NCI-H526 (cell line): ENCODE results near the gene PAK5.
"Not testable (repeated sequence)": the region's sequence is repeated elsewhere in the genome, so short reads cannot be mapped to it uniquely, and the experiment has no call there.

Experiments
- DNase-seq, 2 experiments: peaks; one replicate each; lab custom pipeline; 2025; lab: John Stamatoyannopoulos, UW

Gene PAK5

GRCh38 chr20:9685011-9685410 is 153.9 kb downstream of the PAK5 start:
- DNase-seq = no peak

DNA sequence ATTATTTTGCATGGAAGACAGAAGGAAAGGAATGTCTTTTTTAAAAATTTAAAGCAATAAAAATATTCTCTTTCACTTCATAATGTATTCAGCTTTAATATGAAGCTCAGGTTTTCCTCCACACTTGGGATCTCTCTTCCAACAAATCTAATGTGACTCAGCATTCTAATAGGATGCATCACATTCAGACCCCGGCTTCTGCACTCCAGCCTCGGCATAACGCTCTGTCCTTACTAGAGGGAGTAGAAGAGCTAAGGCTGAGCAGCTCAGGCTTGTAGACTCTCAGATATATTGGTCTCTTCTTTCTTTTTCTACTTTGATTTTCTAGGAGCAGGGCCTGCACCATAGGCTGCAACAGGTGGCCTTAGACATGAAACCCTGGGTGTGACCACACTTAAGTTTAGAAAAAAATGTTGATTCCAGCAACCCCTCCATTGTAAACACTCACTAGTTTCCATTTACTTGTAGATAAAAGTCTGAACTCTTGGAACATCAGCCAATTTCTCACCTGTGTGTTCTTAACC is 161.7 kb downstream of the PAK5 start:
- no peak for DNase-seq

DNA sequence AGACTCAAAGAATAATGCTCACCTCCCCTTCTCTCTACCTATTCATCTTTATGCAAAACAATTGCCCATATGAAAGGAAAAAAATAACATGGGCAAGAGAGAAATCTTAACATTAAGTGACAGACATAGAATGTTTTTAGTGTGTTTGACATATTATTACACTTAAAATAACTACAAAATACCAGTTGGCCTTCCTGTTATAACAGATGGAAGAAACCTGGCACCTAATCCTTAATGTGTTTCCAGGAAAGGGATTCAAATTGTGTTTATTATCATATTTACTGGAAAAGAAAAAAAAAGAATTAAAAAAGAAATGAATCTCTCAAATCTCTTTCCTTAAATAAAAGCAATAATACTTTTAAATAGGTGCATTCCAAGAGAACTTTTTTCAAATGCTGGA is 165.9 kb downstream of the PAK5 start:
- no peak for DNase-seq

DNA sequence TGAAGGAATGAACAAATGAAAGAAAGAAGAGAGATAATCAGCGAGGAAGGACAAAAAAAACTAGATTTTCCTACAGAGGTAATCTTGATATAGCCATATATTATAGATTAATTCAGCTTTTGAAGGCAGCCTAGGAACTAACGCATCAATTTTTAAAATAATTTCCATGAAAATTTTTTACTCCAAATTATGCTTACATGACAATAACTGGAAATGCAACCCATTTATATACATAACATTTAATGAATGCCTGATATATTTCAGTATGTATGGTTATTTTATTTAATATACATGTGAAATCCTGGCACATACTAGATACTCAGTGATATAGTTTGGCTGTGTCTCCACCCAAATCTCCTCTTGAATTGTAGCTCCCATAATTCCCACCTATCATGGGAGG is 166.8 kb downstream of the PAK5 start:
- DNase-seq = no peak

DNA sequence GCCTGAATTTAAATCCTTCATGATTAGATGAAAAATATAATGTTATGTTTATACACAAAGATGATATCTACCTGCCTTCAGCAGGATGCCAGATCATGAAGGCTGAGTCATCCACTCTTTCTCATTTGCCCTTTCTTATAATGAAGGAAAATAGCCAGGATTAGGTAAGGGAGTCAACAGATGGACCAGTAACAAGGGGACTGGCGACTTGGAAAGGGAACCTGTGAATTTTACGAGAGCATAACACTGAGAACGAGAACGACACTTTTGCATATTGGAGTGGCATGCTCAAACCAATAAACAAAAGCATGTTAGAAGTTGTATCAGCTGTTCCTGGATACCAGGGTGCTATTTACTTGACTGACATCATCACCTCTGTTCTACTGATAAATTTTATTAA is 170.5 kb downstream of the PAK5 start:
- DNase-seq = no peak

DNA sequence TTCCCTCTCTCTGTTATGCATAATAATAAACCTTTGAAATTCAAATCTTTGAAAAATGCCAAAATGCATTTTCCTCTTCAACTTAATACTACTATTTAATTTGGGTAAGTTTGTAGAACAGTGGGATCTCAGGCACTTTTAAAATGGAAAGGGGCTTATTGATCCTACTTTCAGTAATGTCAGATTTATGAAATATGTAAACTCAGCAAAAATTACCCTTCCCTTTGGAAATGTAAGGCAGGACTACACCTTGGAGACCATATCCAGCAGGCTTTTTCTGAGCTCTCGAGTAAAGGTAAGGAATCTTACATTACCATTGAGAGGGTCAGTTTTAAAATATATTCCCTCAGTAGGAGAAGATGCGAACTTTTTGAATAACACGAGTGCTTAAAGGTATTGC is 175.5 kb downstream of the PAK5 start:
- no peak for DNase-seq

- no peak for DNase-seq
These were observed 178.5 kb downstream of the PAK5 start for GRCh38 chr20:9660236-9660868.

DNA sequence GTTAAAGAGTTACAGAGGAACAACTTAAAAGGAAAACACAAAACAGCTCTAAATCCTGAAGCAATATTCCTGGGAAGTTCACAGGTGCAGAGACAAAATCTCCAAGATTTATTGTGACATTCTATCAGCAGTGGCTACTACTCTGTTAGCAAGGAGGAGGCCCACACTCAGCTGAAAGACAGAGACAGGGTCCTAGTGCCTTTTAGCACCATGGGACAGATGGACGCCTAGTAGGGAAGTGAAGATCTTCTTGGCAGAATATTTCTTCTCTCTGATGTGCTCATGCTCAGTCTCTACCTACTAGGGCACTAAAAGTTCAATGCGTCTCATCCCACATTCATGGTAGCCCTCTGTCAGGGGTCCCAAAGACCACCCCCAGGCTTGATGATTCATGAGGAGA is 191.1 kb downstream of the PAK5 start:
- DNase-seq = no peak

DNA sequence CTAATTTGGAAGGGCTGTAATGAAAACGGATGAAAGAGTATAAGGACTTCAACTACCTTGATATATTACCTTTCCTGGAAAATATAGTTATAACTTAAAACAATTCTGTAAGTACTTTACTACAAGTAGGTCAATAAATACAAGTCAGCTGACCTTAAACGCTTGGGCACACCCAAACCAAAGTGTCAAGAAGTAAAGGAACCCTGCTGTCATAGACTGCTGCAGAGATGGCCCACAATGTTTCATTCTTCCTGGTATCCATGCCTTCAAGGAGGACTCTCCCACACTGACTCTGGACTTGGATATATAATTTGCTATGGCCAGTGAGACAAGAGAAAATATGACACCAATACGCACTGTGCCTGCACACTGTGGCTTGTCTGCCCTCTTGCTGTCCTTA is 192.5 kb downstream of the PAK5 start:
- DNase-seq = no peak

- peak; percentile 9 to 11 for DNase-seq
These were observed 196.0 kb downstream of the PAK5 start for GRCh38 chr20:9642882-9643281.

- DNase-seq = not testable (repeated sequence)
These were observed 197.3 kb downstream of the PAK5 start for GRCh38 chr20:9641499-9642000.

- DNase-seq = no peak
These were observed 201.0 kb downstream of the PAK5 start for GRCh38 chr20:9637889-9638288.

DNA sequence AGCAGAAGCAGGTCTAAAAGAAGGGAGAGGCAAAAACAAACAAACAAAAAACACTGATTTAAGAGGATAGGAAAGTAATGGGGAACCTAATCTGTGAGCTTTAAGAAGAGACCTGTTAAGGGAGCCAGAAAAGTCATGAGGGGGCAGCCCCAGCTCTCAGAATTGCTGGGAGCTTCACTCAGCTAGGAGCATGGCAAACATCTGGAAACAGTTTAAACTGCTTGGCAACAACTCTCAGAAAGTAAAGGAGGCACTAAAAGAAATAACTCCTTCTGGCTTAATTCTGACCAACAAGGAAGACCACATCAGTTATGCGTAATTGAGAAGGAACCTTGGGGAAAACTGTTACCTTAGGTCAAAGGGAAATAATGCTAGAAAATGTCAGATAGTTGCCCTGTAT is 203.1 kb downstream of the PAK5 start:
- DNase-seq = no peak

DNA sequence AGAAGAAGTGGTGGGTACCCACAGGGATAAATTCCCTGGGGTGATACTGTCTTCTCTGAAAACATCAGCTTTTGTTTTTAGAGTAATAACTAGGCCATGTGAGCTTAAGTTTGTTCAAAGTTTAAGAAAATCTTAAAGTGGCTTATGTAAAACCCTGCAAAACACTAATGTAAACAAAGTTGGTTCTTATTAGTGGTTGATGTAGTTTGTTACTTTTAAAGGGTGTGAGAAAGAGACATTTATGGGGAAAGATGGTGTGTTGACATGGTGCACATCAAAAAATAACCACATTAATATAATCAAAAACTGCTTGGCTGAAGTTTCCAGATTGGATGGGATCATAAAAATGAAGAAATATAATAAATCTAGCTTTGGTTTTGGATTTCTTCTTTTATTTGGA is 204.5 kb downstream of the PAK5 start:
- DNase-seq = no peak

DNA sequence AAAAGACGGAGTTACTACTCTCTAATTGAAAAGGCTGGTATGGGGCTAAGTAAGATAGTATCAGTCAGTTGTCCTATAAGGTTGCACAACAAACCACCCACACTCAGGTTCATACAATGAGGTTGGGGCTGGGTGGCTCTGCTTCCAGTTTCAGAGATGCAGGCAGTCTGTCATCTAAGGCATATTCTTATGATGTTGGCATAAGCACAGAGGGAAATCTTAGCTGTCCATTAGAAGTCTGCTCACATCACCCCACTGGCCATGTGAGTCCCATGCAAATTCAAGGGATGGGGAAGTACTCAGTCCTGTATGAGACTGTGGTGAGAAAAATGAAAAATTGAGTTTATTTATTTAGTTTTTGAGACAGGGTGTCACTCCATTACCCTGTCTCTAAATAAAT is 205.9 kb downstream of the PAK5 start:
- DNase-seq = no peak

- DNase-seq = no peak
These were observed 206.6 kb downstream of the PAK5 start for GRCh38 chr20:9632265-9632664.

DNA sequence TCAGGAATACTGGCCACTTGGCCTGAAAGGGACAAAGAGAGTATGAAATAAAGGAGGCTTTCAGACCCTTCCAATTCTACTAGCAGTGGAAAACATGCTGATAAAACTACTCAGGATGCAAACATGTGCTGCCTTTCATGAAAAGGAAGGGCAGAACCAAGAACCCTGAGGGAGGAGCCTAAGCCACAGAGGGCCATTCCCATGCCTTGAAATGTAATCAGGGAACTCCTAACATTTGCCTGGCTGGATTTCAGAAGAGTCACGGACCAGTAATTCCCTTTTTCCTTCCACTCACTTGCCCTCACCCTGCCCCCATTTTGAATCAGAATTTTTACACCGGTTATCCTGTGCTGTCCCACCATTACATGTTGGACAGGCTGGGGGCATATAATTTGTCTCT is 208.3 kb downstream of the PAK5 start:
- no peak for DNase-seq

DNA sequence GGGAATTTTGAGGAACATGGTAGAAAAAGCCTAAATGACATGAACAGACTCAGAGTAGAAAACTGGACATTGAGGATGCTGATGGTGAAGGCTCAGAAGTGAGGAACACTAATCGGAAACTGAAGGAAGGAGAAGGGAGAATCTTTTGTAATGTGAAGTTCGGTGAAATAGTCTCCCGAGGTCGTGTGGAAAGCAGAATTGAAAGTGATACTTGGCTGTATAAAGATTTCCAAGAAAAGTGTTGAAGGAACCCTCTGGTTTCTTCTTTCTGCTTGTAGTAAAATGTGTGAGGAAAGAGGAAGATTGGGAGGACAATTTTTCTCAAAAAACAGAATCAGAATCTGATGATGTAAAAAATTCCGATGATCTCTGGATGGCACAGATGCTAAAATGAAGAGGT is 209.0 kb downstream of the PAK5 start:
- DNase-seq = no peak

DNA sequence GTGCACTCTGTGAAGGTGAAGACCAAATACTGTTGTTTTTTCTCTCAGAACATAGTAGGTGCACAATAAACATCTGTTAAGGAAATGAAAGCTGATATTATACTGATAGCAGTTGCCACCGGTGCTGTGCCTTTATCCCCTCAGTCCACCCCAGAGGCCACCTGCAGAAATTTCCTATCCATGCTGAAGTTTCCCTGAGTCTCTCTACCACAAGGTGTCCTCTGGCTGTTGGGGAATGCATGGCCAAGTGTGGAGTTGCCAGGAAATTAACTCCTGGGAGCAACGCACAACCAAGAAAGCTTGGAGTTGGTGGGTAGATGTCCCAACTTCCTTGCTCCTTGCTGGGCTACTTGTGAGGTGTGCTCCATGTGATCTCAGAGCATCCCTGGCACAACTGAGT is 210.3 kb downstream of the PAK5 start:
- no peak for DNase-seq

DNA sequence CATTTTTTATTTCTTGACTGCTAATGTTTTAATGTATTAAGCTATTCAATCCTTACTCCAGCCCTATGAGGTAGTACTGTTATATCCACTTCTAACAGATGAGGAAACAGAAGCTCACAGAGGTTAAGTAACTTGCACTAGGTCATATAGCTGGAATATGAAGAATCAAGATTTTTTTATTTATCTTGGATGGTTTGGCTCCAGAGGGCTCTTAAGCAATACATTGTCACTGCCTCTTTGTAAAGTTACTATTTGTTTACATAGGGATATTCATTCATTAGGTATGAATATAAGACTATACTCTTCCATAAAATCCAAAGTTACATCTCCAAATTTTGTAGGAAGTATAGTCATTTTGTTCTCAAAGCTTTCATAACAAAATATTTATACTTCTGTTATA is 210.7 kb downstream of the PAK5 start:
- no peak for DNase-seq

- DNase-seq = no peak
These were observed 211.7 kb downstream of the PAK5 start for GRCh38 chr20:9627219-9627618.

DNA sequence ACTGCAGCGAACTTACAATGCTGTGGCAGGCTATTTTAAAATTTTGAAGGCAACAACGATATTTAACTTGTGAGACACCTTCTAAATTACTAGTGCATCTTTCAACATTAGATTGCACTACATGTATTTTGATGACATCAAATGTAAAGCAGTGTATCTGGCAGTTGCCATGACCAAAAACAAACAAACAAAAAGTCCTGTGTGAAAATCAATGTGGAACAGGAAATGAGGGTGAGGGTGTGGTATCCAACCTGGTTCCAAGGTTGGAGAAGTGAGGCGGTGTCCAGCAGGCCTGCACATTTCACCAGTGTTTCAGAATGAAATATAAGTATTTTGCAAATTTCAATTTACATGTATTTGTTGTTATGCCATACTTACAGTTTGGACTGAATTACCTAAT is 212.5 kb downstream of the PAK5 start:
- DNase-seq = no peak

GRCh38 chr20:9617940-9618339 is 220.9 kb downstream of the PAK5 start:
- DNase-seq = peak; percentile 79 to 85

- DNase-seq = peak; percentile 73 to 92
These were observed 221.9 kb downstream of the PAK5 start for GRCh38 chr20:9616833-9617461.
